Measurements from ENCODE around the gene COA8.

GRCh38 chr14:103638594-103638993 lies 75.8 kb downstream of the COA8 start:
- TF ChIP-seq CTCF (IDR thresholded peaks at IDR 0.05) (no peak), POLR2A (IDR thresholded peaks at IDR 0.05) (no peak)

Data from testis (tissue), 2 donors.